Measurements from ENCODE around the gene CAVIN4. TPM values are rescaled to one million over a fixed set of nuclear protein-coding genes. Genes with fewer than 3 reads are reported as not detected.

CAVIN4 gene, protein sequence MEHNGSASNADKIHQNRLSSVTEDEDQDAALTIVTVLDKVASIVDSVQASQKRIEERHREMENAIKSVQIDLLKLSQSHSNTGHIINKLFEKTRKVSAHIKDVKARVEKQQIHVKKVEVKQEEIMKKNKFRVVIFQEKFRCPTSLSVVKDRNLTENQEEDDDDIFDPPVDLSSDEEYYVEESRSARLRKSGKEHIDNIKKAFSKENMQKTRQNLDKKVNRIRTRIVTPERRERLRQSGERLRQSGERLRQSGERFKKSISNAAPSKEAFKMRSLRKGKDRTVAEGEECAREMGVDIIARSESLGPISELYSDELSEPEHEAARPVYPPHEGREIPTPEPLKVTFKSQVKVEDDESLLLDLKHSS
- total RNA-seq, result 0.05 and 0.14 TPM in 2 replicates

DNA sequence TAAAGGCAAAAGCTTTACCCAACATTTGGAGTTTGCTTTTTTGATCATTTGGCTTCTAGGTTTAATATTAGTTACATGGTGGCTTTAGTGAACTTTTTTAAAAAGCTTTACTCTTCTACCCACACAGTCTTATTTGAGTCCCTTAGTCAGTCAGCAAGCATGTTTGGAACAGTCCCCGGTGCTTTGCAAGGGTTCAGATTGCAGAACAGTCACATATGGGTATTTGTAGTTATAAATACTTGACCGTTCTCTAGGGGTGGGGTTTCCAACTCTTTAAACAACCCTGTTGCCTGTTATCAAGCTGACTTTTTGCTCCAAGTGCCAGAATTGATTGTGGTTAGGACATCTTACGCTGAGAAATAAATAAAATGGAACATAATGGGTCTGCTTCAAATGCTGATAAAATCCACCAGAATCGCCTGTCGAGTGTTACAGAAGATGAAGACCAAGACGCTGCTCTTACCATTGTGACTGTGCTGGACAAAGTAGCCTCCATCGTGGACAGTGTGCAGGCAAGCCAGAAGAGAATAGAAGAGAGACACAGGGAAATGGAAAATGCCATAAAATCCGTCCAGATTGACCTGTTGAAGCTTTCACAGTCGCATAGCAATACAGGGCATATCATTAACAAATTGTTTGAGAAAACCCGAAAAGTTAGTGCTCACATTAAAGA, at the start of gene CAVIN4:
Gene CAVIN4 (plus strand): TSS at position 304 of the 673 bp plus-strand sequence. CDS start 65 bp downstream, at position 369.

Other genes with a start within 250 kb of the CAVIN4 start
- 26.1 and 27.5 TPM in 2 replicates for gene TEX10, start 225.1 kb upstream of the CAVIN4 start, total RNA-seq
- 32.5 and 40.5 TPM in 2 replicates for gene MSANTD3, start 150.9 kb upstream of the CAVIN4 start, total RNA-seq
- 0.74 and 0.99 TPM in 2 replicates for gene TMEFF1, start 104.9 kb upstream of the CAVIN4 start, total RNA-seq